ENCODE data around the gene ZBTB46.

DNA sequence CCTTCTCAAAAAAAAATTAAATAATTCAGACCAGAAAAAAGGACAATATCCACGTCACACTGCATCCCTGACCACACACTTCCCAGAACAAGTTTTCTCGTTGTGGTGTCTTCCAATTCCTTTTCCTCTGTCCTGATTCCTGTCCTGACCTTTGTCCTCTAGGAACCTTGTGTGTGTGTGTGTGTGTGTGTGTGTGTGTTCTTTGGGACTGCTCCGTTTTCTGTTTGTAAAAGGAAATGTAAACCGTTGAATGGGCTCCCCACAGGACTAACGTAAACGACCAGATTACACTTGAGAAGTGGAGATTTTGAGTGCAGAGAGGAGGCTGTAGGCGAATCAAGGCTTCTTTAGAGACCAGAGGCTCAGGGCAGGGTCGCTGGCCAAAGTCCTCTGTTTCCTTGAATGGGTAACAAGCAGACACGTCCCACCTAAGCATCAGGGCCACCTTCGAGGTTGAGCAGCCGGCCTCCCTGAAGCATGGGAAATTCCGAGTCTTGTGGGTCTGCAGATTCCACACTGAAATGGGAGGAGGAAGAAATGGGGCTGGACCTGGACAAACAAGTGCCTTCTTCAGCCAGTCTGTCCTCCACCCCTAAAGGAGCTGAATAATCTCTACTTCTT, 7.3 kb downstream of the ZBTB46 start:
- TF ChIP-seq, protein P1, sequence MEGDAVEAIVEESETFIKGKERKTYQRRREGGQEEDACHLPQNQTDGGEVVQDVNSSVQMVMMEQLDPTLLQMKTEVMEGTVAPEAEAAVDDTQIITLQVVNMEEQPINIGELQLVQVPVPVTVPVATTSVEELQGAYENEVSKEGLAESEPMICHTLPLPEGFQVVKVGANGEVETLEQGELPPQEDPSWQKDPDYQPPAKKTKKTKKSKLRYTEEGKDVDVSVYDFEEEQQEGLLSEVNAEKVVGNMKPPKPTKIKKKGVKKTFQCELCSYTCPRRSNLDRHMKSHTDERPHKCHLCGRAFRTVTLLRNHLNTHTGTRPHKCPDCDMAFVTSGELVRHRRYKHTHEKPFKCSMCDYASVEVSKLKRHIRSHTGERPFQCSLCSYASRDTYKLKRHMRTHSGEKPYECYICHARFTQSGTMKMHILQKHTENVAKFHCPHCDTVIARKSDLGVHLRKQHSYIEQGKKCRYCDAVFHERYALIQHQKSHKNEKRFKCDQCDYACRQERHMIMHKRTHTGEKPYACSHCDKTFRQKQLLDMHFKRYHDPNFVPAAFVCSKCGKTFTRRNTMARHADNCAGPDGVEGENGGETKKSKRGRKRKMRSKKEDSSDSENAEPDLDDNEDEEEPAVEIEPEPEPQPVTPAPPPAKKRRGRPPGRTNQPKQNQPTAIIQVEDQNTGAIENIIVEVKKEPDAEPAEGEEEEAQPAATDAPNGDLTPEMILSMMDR (IDR thresholded peaks at IDR 0.05): no peak
- no peak for TF ChIP-seq EP300 (IDR thresholded peaks at IDR 0.05)

All from sigmoid colon (tissue), 4 donors.